Activated CD8-positive, alpha-beta memory T cell treated with anti-CD3 and anti-CD28 coated beads, Interleukin-2, amount 10 ng/mL, durations not matched to agents 7 days and 5 days (primary cell): ENCODE measurements around the gene NUP210. TPM values are rescaled to one million over a fixed set of nuclear protein-coding genes. Genes with fewer than 3 reads are reported as not detected.

ENCODE experiments used
- ATAC-seq: fragments of 150-1000 bp; cut with Tn5 transposase; one replicate; pipeline ENCODE4 v1.10.0; 2021; ENCODE audit warnings: moderate library complexity
- CTCF ChIA-PET: fragments of 350-600 bp; sonication (Branson Sonifier 250); formaldehyde crosslinking; loops from one replicate; lab custom pipeline; 2021; ENCODE audit warnings: antibody characterized with exemption; lab: Charles Lee
- DNase-seq: peaks from one replicate; pipeline ENCODE4 v3.0.0-alpha.2; 2020
- H3K27ac Mint-ChIP-seq: one replicate; pipeline ENCODE4 v1.8.0; 2021; ENCODE audit warnings: mild to moderate bottlenecking, mixed read lengths
- H3K27me3 Mint-ChIP-seq: one replicate; pipeline ENCODE4 v1.8.0; 2021; ENCODE audit warnings: mixed read lengths
- H3K36me3 Mint-ChIP-seq: one replicate; pipeline ENCODE4 v1.8.0; 2021; ENCODE audit warnings: mild to moderate bottlenecking, mixed read lengths
- H3K4me1 Mint-ChIP-seq: one replicate; pipeline ENCODE4 v1.8.0; 2021; ENCODE audit warnings: mixed read lengths
- H3K4me3 Mint-ChIP-seq: one replicate; pipeline ENCODE4 v1.8.0; 2021; ENCODE audit warnings: mild to moderate bottlenecking, moderate library complexity, mixed read lengths
- H3K9me3 Mint-ChIP-seq: one replicate; pipeline ENCODE4 v1.8.0; 2022; ENCODE audit warnings: low read depth, mixed read lengths
- total RNA-seq, 2 experiments: library from RNA; stranded (reverse); gene quantifications; one replicate each; pipeline ENCODE4 v1.2.3, GENCODE V29; 2021

NUP210 gene
- total RNA-seq, 2 experiments from 2014 or later = 186 to 236 TPM

DNA sequence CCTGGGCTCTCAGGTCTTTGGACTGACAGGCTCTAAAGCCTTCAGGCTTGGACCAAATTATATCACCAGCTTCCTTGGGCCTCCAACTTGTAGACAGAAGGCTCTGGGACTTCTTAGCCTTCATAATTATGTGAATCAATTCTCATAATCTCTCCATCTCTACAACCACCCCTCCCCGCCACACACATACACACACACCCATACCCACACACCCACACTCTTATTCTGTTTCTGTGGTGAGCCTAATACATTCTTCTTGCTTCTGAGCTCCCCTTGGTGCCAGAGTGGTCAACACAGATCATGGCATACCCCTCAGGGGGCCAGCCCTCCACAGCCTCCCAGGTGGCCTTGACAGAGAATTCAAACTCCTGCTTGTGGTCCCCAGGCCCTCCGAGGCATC, 5.6 kb upstream of the NUP210 start:
- Mint-ChIP-seq H3K4me3 (no peak overlapping the region), H3K27ac (no peak overlapping the region), H3K4me1 (peaks cover 38% of the 10 kb centered on the region), H3K27me3 (no peaks in the 10 kb centered on the region), H3K9me3 (no peaks in the 10 kb centered on the region), H3K36me3 (peaks cover 4% of the 10 kb centered on the region)
- CTCF ChIA-PET = interaction anchor here (0.9 to 1.7 kb wide), 4 partner anchors 8 to 36 kb away, joined by 3 to 7 read pairs (median 4); no protein-coding TSS in a partner anchor
- no peak for DNase-seq
- ATAC-seq = no peak

DNA sequence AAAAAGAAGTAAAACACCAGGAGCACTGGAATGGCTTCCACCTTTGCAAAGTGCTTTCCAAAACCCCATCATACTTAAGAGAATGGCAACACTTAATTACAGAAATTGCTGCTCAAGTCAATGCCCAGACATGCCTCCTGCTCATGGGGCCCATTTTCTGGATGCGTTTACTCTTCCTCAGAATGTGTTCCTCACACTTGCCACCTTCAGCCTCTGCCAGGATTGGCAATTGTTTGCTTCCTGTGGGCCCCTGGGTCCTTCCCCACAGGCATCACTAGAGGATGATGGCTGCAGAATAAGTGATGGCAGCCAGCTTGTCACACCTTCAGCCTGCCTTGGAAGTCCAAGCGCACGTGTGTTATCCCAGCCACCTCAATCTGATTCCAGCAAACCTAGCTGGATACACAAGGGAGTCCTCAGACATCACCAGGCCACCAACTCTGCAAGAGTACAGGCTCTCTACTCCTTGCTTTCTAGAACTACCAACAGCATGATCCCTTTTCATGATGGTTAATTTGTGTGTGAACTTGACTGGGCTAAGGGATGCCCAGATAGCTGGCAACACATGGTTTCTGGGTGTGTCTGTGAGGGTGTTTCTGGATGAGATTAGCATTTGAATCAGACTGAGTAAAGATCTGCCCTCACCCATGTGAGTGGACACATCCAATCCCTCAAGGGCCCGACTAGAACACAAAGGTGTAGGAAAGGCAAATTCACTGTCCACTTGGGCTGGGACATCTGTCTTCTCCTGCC, 4.9 kb upstream of the NUP210 start:
- Mint-ChIP-seq H3K27ac (no peak overlapping the region), H3K36me3 (peaks cover 3% of the 10 kb centered on the region), H3K9me3 (no peaks in the 10 kb centered on the region), H3K4me3 (no peak overlapping the region), H3K4me1 (peaks cover 39% of the 10 kb centered on the region), H3K27me3 (no peaks in the 10 kb centered on the region)
- ATAC-seq (no peak), DNase-seq (no peak)
- CTCF ChIA-PET = interaction anchor here (0.9 to 1.7 kb wide), 3 partner anchors 8 to 36 kb away, joined by 3 to 7 read pairs (median 4); no protein-coding TSS in a partner anchor

DNA sequence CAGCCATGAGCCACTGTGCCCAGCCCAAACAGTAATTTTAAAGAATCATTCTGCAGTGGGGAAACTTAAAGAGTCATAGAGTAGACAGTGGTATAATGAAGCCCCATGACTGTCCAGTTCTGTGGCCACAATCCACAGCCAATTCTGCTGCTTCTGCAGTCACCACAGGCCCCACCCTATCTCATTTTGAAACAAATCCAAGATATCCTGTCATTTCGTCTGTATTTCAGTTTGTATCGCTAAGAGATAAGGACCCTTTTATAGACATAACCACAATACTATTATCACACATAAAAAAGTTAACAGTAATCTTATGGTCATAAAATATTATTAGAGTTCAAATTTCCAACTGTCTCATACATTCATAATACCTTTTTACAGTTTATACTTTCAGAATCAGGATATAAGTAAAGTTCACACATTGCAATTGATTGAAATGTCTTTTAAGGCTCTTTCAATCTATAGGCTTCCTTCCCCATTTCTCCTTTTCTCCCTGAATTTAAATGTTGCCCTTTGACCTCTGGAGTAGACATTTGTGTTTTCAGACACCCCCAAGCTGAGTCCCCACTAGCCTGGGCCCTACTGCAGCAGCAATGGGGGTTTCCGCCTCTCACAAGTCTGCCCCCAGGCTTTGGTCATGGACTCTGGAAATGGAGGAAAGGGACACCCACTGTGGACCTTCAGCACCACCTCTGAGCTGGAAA, 4.2 kb upstream of the NUP210 start:
- H3K27me3 Mint-ChIP-seq = no peaks in the 10 kb centered on the region
- no peaks in the 10 kb centered on the region for H3K9me3 Mint-ChIP-seq
- no peak for DNase-seq
- H3K36me3 Mint-ChIP-seq = peaks cover 3% of the 10 kb centered on the region
- no peak for ATAC-seq
- CTCF ChIA-PET = interaction anchor here (1.7 kb wide), 1 partner anchor 29 kb away, joined by 7 read pairs; no protein-coding TSS in a partner anchor
- no peak overlapping the region for H3K4me3 Mint-ChIP-seq
- H3K27ac Mint-ChIP-seq = no peak overlapping the region
- H3K4me1 Mint-ChIP-seq = peaks cover 38% of the 10 kb centered on the region

DNA sequence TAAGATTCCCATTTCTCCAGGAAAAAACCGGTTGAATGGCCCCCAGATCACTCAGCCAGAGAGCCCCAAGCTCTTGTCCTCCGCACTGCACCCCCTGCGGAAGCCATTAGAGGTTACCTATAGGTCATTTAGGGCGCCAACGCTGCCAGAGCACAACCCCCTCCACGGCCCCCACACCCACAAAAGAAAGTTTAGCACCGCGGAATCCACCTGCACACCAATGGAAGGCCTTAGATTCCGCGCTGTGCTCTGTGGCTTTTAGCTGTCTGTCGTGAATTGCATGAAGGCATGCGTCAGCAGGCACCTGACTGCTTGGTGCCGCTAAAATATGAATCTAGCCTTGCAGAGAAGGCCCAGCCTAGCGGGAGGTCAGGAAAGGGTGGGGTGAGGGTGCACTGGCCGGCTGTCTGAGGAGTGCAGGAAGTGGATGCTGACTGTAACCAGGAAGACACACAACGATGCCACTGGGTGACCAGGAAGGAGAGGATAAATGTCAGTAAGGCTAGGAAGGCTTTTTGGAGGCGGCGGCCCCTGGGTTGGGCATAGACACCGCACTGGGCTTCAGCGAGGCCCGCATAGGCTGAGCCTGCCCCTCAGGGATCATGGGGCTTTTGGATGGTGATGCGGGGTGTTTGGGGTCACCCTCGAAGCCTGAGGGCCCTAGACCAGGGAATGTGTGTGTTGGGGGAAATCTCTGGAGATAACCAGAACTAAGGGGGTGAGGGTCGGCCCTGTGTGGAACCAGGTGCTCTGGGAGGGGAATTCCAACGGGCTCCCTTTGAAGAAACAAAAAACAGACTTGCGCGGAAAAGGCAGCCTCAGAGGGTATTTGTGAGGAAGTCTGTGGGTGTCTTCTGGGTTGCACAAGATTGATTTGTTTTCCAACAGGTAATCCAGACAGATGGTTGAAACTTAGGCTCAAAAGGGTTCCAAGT, 976 bp upstream of the NUP210 start:
- no peaks in the 10 kb centered on the region for H3K9me3 Mint-ChIP-seq
- peak; percentile 88 for DNase-seq
- H3K36me3 Mint-ChIP-seq = peaks cover 19% of the 10 kb centered on the region
- H3K4me3 Mint-ChIP-seq = peak overlapping the region; percentile 78
- ATAC-seq = peak; percentile 58
- peaks cover 52% of the 10 kb centered on the region for H3K4me1 Mint-ChIP-seq
- no peaks in the 10 kb centered on the region for H3K27me3 Mint-ChIP-seq
- H3K27ac Mint-ChIP-seq = peak overlapping the region; percentile 95
- CTCF ChIA-PET = interaction anchor here (0.6 to 10.0 kb wide), 4 partner anchors 10 to 66 kb away, joined by 3 to 89 read pairs (median 3); no protein-coding TSS in a partner anchor

DNA sequence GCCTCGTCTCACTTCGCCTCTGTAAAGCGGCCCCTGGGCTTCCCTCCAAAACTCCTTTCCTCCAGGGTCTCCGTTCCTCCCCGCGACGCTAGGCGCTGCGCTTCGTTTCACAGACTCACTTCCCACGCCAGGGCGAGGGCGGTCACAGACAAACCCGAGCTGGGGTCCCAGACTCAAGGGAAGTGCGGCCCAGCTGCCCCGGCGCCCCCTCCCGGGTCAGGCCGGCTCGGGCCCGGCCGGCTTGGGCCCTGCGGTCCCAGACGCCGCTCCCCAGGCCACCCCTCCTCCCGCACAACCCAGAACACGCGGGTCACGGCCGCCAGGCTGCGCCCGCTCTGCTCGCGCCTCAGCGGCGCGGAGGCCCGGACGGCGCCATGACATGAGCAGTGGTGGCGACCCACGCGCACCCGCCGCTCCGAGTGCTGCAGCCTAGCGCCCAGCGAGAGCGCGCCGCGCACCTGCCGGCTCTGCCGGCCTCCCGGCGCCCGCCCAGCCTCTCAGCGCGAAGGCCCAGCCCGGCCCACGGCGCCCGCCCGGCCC, 547 bp downstream of the NUP210 start:
- ATAC-seq (peak; percentile 59), DNase-seq (peak; percentile 66)
- Mint-ChIP-seq H3K27ac (peak overlapping the region; percentile 92), H3K36me3 (peaks cover 25% of the 10 kb centered on the region), H3K4me1 (peaks cover 56% of the 10 kb centered on the region), H3K27me3 (no peaks in the 10 kb centered on the region), H3K4me3 (peak overlapping the region; percentile 93), H3K9me3 (no peaks in the 10 kb centered on the region)
- CTCF ChIA-PET = interaction anchor here (1.0 to 10.0 kb wide), 3 partner anchors 20 to 190 kb away, joined by 3 to 89 read pairs (median 3); no protein-coding TSS in a partner anchor

DNA sequence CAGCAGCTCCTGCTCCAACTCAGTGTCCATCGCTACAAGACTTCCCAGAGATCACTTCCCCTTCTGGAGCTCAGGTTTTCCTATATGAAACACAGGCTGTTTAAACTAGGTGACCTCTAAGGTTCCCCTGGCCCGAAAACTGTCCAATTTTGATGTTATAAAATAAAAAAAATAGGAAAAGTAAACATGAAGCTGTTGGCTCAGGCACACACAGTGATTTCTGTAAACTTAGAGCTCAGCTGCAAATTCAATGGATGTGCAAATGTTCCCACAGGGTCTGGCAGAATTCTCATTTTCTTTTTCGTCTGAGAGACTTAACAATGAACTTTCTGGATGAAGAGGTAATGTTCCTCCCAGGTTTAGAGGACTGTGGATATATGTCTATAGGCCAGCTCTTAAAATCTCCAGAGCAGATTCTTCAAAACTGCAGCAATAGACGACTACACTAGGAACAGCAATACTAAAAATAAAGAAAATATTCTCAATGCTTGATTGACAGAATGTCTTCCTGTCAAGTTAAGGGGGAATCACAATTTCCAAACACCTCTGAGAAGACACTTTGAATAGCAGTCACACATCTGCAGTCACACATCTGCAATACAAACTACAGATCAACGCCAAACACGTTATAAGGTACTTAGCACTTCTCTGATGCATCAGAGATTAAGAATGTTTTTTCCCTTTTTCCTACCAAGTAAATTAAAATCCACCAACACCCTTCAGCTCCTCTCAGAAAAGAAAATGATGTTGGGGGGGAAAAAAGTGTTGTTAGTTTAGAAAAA, 2.8 kb downstream of the NUP210 start:
- H3K27me3 Mint-ChIP-seq = no peaks in the 10 kb centered on the region
- ATAC-seq (no peak), DNase-seq (no peak)
- H3K36me3 Mint-ChIP-seq = peaks cover 29% of the 10 kb centered on the region
- H3K9me3 Mint-ChIP-seq = no peaks in the 10 kb centered on the region
- H3K4me3 Mint-ChIP-seq = peak overlapping the region; percentile 93
- peaks cover 69% of the 10 kb centered on the region for H3K4me1 Mint-ChIP-seq
- CTCF ChIA-PET = interaction anchor here (1.1 to 10.0 kb wide), 7 partner anchors 8 to 71 kb away, joined by 3 to 89 read pairs (median 4); no protein-coding TSS in a partner anchor
- H3K27ac Mint-ChIP-seq = peak overlapping the region; percentile 92

DNA sequence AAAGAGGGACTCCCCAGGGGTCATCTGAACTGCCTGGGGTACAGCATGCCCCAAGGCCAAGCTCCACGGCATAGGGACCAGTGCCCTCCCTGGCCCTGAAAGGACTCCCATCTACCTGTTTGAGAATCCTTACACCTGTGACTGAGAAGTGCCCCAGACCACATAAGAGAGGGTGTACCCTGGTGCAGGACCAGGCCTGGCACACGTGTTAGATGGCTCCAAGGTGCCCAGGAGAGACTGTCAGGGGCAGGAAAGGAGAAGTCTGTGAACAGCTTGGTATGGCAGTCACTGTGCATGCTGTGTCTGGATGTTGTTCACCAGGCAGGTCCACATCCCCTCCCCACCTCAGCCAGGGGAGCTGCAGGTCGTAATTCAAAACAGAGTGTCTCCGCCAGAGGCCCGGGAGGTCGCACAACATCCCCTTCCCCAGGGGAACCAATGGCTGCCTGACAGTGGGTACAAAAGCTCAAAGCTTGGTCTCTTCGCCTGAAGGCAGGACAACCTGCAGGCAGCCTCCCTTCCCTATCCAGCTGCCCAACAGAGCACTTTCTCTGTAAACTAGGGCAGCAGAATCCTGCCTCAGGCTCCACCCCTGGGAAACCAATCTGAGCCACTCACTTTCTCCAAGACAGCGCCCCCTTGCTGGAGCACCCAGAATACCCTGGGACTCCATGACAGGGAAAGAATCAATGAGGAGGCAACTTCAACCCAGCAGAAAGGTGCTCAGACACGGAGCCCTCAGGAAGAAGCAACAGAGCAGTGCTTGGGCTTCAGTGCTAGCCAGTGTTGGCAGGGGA, 3.9 kb downstream of the NUP210 start:
- Mint-ChIP-seq H3K36me3 (peaks cover 32% of the 10 kb centered on the region), H3K27ac (peak overlapping the region; percentile 92), H3K9me3 (no peaks in the 10 kb centered on the region), H3K27me3 (no peaks in the 10 kb centered on the region), H3K4me3 (peak overlapping the region; percentile 66), H3K4me1 (peaks cover 61% of the 10 kb centered on the region)
- ATAC-seq (no peak), DNase-seq (peak; percentile 56)
- CTCF ChIA-PET = interaction anchor here (1.1 to 10.0 kb wide), 5 partner anchors 9 to 70 kb away, joined by 4 to 89 read pairs (median 7); no protein-coding TSS in a partner anchor

DNA sequence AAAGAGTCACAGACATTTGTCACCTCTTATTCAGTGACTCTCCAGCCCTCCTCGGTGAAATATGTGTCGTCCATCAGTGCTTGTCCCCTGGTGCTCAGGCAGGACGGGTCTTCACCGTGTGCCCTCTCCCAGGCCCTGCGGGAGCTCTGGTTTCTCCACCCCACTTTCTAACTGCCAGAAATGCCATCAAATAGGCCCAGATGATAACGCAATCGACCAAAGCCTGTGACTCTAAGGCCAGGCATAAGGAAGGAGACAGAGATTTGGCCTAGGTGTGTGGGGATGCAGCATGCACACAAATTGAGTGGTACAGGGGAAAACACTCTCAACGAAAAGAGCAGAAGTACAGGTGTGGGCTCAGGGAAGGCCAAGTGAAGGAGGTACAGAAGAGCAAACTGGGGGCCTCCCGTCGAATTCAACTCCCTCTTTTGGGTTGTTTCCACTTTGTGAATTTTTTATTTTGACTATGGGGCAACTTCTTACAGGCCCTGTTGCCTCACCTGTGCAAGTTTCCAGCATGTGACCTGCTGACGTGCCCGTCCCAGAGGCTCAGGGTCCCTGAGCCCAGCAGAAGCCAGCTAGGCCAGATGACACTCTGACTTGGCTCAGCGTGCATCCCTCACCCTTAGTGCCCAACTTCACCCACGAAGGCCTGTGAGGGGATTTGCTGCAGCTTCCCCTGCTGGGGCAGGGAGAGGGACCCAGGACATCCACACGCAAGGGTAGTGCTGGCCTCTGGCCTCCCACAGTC, 4.7 kb downstream of the NUP210 start:
- Mint-ChIP-seq H3K36me3 (peaks cover 33% of the 10 kb centered on the region), H3K27me3 (no peaks in the 10 kb centered on the region), H3K4me1 (peaks cover 56% of the 10 kb centered on the region), H3K9me3 (no peaks in the 10 kb centered on the region), H3K4me3 (peak overlapping the region; percentile 69), H3K27ac (peak overlapping the region; percentile 92)
- ATAC-seq (no peak), DNase-seq (no peak)
- CTCF ChIA-PET = interaction anchor here (1.5 to 10.0 kb wide), 3 partner anchors 14 to 69 kb away, joined by 7 to 89 read pairs (median 7); no protein-coding TSS in a partner anchor

DNA sequence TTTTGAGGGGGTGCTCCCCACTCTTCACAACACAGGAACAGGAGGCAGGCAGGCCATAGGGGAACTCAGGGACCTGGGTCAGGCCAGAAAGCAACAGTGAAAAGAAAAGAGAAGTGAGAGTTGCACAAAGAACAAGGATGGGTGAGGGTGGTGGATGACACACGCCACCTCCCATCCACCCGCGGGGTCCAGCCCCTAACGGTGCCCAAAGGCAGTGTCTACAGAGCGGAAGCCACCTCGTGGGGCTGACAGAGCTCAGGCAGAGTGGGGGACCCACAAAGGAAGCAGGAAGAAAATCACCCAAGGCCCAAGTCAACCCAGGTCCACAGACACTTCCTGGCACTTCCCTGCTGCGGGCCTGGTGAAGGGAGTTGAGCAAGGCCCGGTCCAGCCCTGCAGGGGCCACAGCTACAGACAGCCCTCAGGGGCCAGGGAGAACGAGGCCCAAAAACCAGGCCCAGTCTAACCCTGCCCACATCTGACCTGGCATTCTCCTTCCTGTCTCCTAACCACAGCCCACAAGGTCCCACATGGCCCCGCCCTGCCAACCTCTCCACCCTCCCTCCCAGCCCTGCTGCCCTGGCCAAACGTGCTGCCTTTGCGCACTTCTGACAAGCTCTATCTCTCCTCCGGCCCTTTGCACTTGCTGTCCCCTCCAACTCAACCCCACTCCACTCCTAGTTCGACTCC, 5.9 kb downstream of the NUP210 start:
- DNase-seq = peak; percentile 90
- H3K36me3 Mint-ChIP-seq = peaks cover 39% of the 10 kb centered on the region
- CTCF ChIA-PET = interaction anchor here (1.0 to 10.0 kb wide), 4 partner anchors 9 to 322 kb away, joined by 3 to 89 read pairs (median 4); no protein-coding TSS in a partner anchor
- no peaks in the 10 kb centered on the region for H3K9me3 Mint-ChIP-seq
- peaks cover 56% of the 10 kb centered on the region for H3K4me1 Mint-ChIP-seq
- no peaks in the 10 kb centered on the region for H3K27me3 Mint-ChIP-seq
- peak overlapping the region; percentile 69 for H3K4me3 Mint-ChIP-seq
- peak overlapping the region; percentile 92 for H3K27ac Mint-ChIP-seq
- ATAC-seq = peak; percentile 88

DNA sequence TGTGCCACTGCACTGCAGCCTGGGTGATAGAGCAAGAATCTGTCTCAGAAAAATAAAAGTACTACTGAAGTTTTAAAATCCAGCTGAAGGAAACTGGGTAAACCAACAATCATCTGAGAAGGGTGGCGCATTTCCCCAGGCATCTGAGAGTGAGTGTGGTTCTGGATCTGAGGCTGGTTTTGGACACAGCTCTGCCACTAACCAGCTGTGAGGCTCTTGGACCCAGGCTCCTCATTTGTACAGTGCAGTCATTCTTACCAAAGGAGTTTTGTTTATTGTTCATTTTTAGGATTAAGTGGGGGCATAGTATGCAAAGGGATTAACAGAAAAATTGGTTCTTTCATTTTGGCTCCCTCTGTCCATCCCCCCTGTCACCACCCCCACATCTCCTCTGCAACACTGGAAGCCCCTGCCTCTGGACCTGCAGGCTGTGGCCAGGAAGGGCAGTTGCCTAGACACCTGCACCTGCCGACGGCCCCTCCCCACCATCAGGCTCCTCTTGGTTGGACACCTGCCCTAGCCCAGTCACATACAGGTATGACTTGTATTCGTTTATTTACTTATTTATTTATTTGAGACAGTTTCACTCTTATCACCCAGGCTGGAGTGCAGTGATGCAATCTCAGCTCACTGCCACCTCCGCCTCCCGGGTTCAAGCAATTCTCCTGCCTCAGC, 8.8 kb downstream of the NUP210 start:
- no peak for DNase-seq
- H3K27me3 Mint-ChIP-seq = no peaks in the 10 kb centered on the region
- no peaks in the 10 kb centered on the region for H3K9me3 Mint-ChIP-seq
- peaks cover 41% of the 10 kb centered on the region for H3K36me3 Mint-ChIP-seq
- peaks cover 46% of the 10 kb centered on the region for H3K4me1 Mint-ChIP-seq
- no peak overlapping the region for H3K4me3 Mint-ChIP-seq
- ATAC-seq = no peak
- H3K27ac Mint-ChIP-seq = no peak overlapping the region
- CTCF ChIA-PET = interaction anchor here (0.6 to 1.7 kb wide), 4 partner anchors 9 to 695 kb away, joined by 3 to 7 read pairs (median 3); no protein-coding TSS in a partner anchor
